Ectodermal cell (in vitro differentiated cells): ENCODE measurements around the gene THAP5.

Experiments
- H3K27ac ChIP-seq: 2 replicates; pipeline ENCODE4 v1.7.0; 2013; ENCODE audit warnings: mild to moderate bottlenecking, low read depth, low read length; ENCODE audit not compliant: insufficient read depth, poor library complexity, severe bottlenecking
- H3K27me3 ChIP-seq: 2 replicates; pipeline ENCODE4 v1.7.0; 2013; ENCODE audit warnings: mild to moderate bottlenecking, low read length; ENCODE audit not compliant: insufficient read depth, control insufficient read depth, poor library complexity, severe bottlenecking
- H3K36me3 ChIP-seq: one replicate; pipeline ENCODE4 v1.7.0; 2013; ENCODE audit warnings: low read length; ENCODE audit not compliant: control insufficient read depth, insufficient read depth
- H3K4me1 ChIP-seq: one replicate; pipeline ENCODE4 v1.7.0; 2013; ENCODE audit warnings: low read length; ENCODE audit not compliant: control insufficient read depth, insufficient read depth
- H3K4me3 ChIP-seq: 2 replicates; pipeline ENCODE4 v1.7.0; 2013; ENCODE audit warnings: low read depth, low read length, control low read depth; ENCODE audit not compliant: insufficient read depth
- H3K9me3 ChIP-seq: 2 replicates; pipeline ENCODE4 v1.7.0; 2013; ENCODE audit warnings: mild to moderate bottlenecking, low read length, moderate library complexity; ENCODE audit not compliant: control insufficient read depth
- WGBS, 2 experiments: methylation state at CpG; one replicate each; pipeline ENCODE4 v1.1.7; 2013; ENCODE audit warnings: missing lambda C conversion rate in 2 of 2; 5-methylcytosine and 5-hydroxymethylcytosine counted together

The THAP5 gene

GRCh38 chr7:108535744-108536143, 33.8 kb downstream of the THAP5 start:
- 100% methylated on average over 1 of the region's 1 CpG for WGBS, 2 experiments
- no peak overlapping the region for H3K4me3 ChIP-seq
- H3K27ac ChIP-seq: no peak overlapping the region

DNA sequence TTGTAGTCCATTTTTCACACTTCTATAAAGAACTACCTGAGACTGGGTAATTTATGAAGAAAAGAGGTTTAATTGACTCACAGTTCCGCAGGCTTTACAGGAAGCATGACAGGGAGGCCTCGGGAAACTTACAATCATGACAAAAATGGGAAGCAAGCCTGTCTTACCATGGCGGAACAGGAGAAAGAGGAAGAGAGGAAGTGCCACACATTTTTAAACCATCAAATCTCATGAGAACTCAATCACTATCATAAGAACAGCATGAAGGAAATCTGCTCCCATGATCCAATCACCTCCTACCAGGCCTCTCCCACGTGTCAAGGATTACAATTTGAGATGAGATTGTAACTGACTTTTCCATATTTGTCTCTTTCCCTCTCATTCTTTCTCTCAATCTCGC, 34.2 kb downstream of the THAP5 start:
- no peaks in the 10 kb centered on the region for H3K9me3 ChIP-seq
- no peaks in the 10 kb centered on the region for H3K36me3 ChIP-seq
- no peaks in the 10 kb centered on the region for H3K27me3 ChIP-seq
- H3K4me3 ChIP-seq: no peak overlapping the region
- H3K4me1 ChIP-seq: no peaks in the 10 kb centered on the region
- H3K27ac ChIP-seq: no peak overlapping the region
- WGBS, 2 experiments: 79 to 86% methylated on average over 5 of the region's 5 CpGs

More at GRCh38 chr7:108535744-108536143, 33.8 kb downstream of the THAP5 start:
- Histone ChIP-seq H3K9me3 (no peaks in the 10 kb centered on the region), H3K4me1 (no peaks in the 10 kb centered on the region), H3K27me3 (no peaks in the 10 kb centered on the region), H3K36me3 (no peaks in the 10 kb centered on the region)

- Histone ChIP-seq H3K27ac (no peak overlapping the region), H3K27me3 (no peaks in the 10 kb centered on the region), H3K4me3 (no peak overlapping the region), H3K4me1 (no peaks in the 10 kb centered on the region), H3K36me3 (no peaks in the 10 kb centered on the region), H3K9me3 (no peaks in the 10 kb centered on the region)
- 83 to 100% methylated on average over 1 to 2 of the region's 3 CpGs for WGBS, 2 experiments
Measured at GRCh38 chr7:108533712-108534111, 35.8 kb downstream of the THAP5 start.

GRCh38 chr7:108529341-108529740, 40.2 kb downstream of the THAP5 start:
- Histone ChIP-seq H3K9me3 (no peaks in the 10 kb centered on the region), H3K4me3 (no peak overlapping the region), H3K27ac (no peak overlapping the region), H3K4me1 (peaks cover 4% of the 10 kb centered on the region), H3K27me3 (no peaks in the 10 kb centered on the region), H3K36me3 (no peaks in the 10 kb centered on the region)
- WGBS, 2 experiments: 85 to 87% methylated on average over 3 of the region's 3 CpGs

- 94 to 95% methylated on average over 4 of the region's 6 CpGs for WGBS, 2 experiments
- Histone ChIP-seq H3K4me1 (peaks cover 11% of the 10 kb centered on the region), H3K27ac (no peak overlapping the region), H3K36me3 (no peaks in the 10 kb centered on the region), H3K27me3 (no peaks in the 10 kb centered on the region), H3K4me3 (no peak overlapping the region), H3K9me3 (no peaks in the 10 kb centered on the region)
Measured at GRCh38 chr7:108528183-108528712, 41.3 kb downstream of the THAP5 start.

GRCh38 chr7:108526768-108527017, 42.8 kb downstream of the THAP5 start:
- Histone ChIP-seq H3K27me3 (no peaks in the 10 kb centered on the region), H3K4me3 (peak overlapping the region; percentile 77), H3K36me3 (no peaks in the 10 kb centered on the region), H3K9me3 (no peaks in the 10 kb centered on the region), H3K4me1 (peaks cover 17% of the 10 kb centered on the region), H3K27ac (peak overlapping the region; percentile 96)
- 4 to 20% methylated on average over 2 to 3 of the region's 3 CpGs for WGBS, 2 experiments

DNA sequence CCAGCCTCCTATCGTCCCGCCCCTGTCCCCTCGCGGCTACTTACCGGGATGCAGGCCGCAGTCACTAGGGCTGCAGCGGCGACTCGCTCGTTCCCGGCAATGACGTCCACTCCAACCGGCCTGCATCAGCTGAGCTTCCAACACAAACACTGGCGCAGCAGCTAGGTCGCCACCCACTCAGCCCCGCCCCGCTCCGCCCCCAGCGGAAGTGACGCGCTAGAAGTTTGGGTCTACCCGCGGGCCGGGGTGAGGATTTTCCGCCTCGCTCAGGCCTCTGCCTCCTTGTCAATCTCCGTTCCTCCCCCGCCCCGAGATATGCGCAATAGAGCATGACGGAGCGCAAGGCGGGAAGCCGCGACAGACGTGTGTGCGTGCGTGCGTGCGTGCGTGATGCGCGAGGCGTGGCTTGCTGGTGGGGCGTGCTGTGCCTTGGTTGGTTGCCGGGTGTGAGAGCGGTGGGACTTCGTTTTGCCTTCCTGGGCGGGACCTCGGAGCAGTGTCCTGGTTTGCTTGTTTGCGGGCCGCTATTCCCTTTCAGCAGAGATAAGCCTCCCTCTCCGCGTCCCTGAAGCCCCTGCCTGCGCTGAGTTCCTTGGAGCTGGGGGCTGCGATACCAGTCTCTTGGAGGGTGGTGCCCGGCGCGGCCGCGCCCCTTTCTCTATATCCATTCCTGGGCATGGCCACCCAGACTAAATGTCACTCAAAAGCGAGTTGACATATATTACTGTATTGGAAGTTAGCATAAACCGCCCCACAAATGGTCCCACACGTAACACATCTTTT, 43.3 kb downstream of the THAP5 start, which contains the start of gene PNPLA8:
PNPLA8 (minus strand) TSS at position 151 of the 783 bp plus-strand sequence. CDS start 10,644 bp downstream, outside the sequence.
- 0% methylated on average over 63 to 64 of the region's 64 CpGs for WGBS, 2 experiments
- peaks cover 17% of the 10 kb centered on the region for H3K4me1 ChIP-seq
- H3K4me3 ChIP-seq: peak within 1 kb of the TSS; percentile 77
- H3K27ac ChIP-seq: peak within 1 kb of the TSS; percentile 96
- H3K36me3 ChIP-seq: no peaks in the 10 kb centered on the region
- H3K9me3 ChIP-seq: no peaks in the 10 kb centered on the region
- no peaks in the 10 kb centered on the region for H3K27me3 ChIP-seq

DNA sequence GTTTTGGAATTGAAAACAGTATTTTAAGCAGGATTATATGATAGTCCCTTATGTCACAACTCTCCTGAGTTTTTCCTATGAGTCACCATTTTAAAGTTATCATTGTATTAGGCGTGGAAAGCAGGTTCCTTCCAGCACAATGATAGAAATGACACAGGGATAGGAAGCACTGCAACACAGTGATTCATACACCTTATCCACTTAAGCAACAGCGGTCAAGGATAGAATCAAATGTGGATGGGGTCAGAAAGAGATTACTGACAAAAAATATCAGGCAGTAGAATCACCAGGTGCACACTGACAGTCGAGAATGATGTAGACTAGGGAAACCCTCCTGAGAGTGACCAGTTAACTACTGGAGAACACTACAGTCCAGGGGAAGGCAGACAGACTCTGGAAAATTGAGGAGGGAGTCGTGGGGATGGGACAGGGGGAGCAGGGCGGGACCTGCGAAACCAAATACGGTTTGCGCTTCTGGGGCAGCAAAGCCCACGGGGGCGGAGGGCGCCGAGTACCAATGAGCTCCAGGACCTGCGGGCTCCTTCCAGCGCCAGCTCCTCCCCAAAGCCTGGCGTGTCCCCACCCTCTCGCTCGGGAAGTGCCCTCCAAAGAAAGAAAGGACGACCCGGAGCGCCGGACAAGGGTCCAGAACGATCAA, 44.0 kb downstream of the THAP5 start:
- Histone ChIP-seq H3K4me1 (peaks cover 17% of the 10 kb centered on the region), H3K27me3 (no peaks in the 10 kb centered on the region), H3K36me3 (no peaks in the 10 kb centered on the region), H3K27ac (peak overlapping the region; percentile 96), H3K9me3 (no peaks in the 10 kb centered on the region), H3K4me3 (peak overlapping the region; percentile 77)
- 0 to 1% methylated on average over 21 to 22 of the region's 22 CpGs for WGBS, 2 experiments

GRCh38 chr7:108522780-108523179, 46.7 kb downstream of the THAP5 start:
- H3K27me3 ChIP-seq: no peaks in the 10 kb centered on the region
- no peak overlapping the region for H3K27ac ChIP-seq
- H3K9me3 ChIP-seq: no peaks in the 10 kb centered on the region
- peaks cover 4% of the 10 kb centered on the region for H3K36me3 ChIP-seq
- H3K4me3 ChIP-seq: no peak overlapping the region
- 80 to 89% methylated on average over 2 of the region's 2 CpGs for WGBS, 2 experiments
- H3K4me1 ChIP-seq: peaks cover 17% of the 10 kb centered on the region

DNA sequence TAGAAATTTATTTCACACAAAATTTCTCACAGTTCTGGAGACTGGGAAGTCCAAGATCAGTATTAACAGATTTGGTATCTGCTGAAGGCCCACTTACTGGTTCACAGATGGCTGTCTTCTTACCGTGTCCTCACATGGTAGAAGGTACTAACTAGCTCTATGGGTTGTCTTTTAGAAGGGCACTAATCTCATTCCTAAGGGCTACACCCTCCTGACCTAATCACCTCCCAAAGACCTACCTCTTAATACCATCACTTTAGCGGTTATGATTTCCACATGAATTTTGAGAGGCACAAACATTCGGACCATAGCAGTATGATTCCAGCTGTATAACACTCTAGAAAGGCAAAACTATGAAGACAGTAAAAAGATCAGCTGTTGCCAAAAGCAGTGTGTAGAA, 51.6 kb downstream of the THAP5 start:
- Histone ChIP-seq H3K4me1 (peaks cover 7% of the 10 kb centered on the region), H3K27me3 (no peaks in the 10 kb centered on the region), H3K9me3 (no peaks in the 10 kb centered on the region), H3K27ac (no peak overlapping the region), H3K36me3 (peaks cover 9% of the 10 kb centered on the region), H3K4me3 (no peak overlapping the region)
- WGBS, 2 experiments: 93 to 96% methylated on average over 3 of the region's 3 CpGs
